GM12878 (cell line): Measurements from ENCODE around the gene LRRC70. TPM values are rescaled to one million over a fixed set of nuclear protein-coding genes. Genes with fewer than 3 reads are reported as not detected.

Source experiments
- ATAC-seq: fragments of 200-7000 bp; cut with Tn5 transposase; 3 replicates; pipeline ENCODE4 v1.9.1; 2020; ENCODE audit warnings: mild to moderate bottlenecking, moderate library complexity
- BruUV-seq: library from RNA; stranded (reverse); fragments of 400-500 nt; replicated peaks from 2 replicates; lab custom pipeline; 2021; lab: Mats Ljungman, UMichigan
- CTCF ChIA-PET: fragments of 300-600 bp; sonication (Branson Sonifier 250); formaldehyde crosslinking; extraction: SDS; loops from one replicate; lab custom pipeline; 2021; ENCODE audit warnings: inconsistent platforms; lab: Yijun Ruan, JAX
- POLR2A ChIA-PET: fragments of 350-600 bp; formaldehyde crosslinking; extraction: SDS; loops from one replicate; lab custom pipeline; 2021; ENCODE audit warnings: inconsistent platforms; lab: Charles Lee
- RAD21 ChIA-PET: fragments of 300-600 bp; sonication (Branson Sonifier 250); formaldehyde crosslinking; loops from one replicate; lab custom pipeline; 2023; ENCODE audit warnings: antibody characterized with exemption; ENCODE audit not compliant: unreplicated experiment; lab: Charles Lee
- SMC1A ChIA-PET: fragments of 300-600 bp; sonication (Branson Sonifier 250); formaldehyde crosslinking; loops from one replicate; lab custom pipeline; 2023; ENCODE audit not compliant: unreplicated experiment, uncharacterized antibody; lab: Charles Lee
- DNase-seq: peaks from one replicate; pipeline ENCODE4 v3.0.0-alpha.2; 2011; ENCODE audit warnings: low read depth, low spot score
- FAIRE-seq: peaks from 3 replicates; lab custom pipeline; 2011; peaks lifted over from hg19 to GRCh38; lab: Jason Lieb, UNC
- H2AFZ ChIP-seq: 2 replicates; pipeline ENCODE4 v1.6.0; 2011; ENCODE audit warnings: low read depth, low read length, control low read depth; ENCODE audit not compliant: control insufficient read depth
- H3K27ac ChIP-seq: 2 replicates; pipeline ENCODE4 v1.5.1; 2011; ENCODE audit warnings: control low read depth; ENCODE audit not compliant: control insufficient read depth, insufficient read depth
- H3K27me3 ChIP-seq, 2 experiments: replicated peaks in 1 of 2; 2 replicates each; pipeline versions ENCODE4 v1.6.0 to v1.6.1; 2011; ENCODE audit warnings: low read length in 1 of 2; ENCODE audit not compliant: control insufficient read depth in 2 of 2, insufficient read depth in 2 of 2
- H3K36me3 ChIP-seq, 2 experiments: 2 replicates each; pipeline ENCODE4 v1.5.1; 2011; ENCODE audit warnings: low read length in 1 of 2; ENCODE audit not compliant: control insufficient read depth in 2 of 2, insufficient read depth in 2 of 2
- H3K4me1 ChIP-seq: 2 replicates; pipeline ENCODE4 v1.6.1; 2011; ENCODE audit warnings: mild to moderate bottlenecking, low read length, moderate library complexity, mixed read lengths; ENCODE audit not compliant: control insufficient read depth, insufficient read depth
- H3K4me2 ChIP-seq: 2 replicates; pipeline ENCODE4 v1.6.0; 2011; ENCODE audit warnings: control low read depth; ENCODE audit not compliant: control insufficient read depth, insufficient read depth
- H3K4me3 ChIP-seq: fragments of 200-600 bp; sonication (generic); 2 replicates; pipeline ENCODE4 v1.5.1; 2016
- H3K79me2 ChIP-seq: 2 replicates; pipeline ENCODE4 v1.6.0; 2011; ENCODE audit warnings: low read length; ENCODE audit not compliant: control insufficient read depth, insufficient read depth
- H3K9ac ChIP-seq: 2 replicates; pipeline ENCODE4 v1.8.0; 2011; ENCODE audit warnings: low read length, control low read depth, mixed read lengths; ENCODE audit not compliant: control insufficient read depth, insufficient read depth
- H3K9me3 ChIP-seq: replicated peaks from 3 replicates; pipeline ENCODE4 v1.5.1; 2011; ENCODE audit warnings: mild to moderate bottlenecking, low read length; ENCODE audit not compliant: control insufficient read depth, insufficient read depth
- H4K20me1 ChIP-seq: 2 replicates; pipeline ENCODE4 v1.6.0; 2011; ENCODE audit not compliant: control insufficient read depth, insufficient read depth
- CBX3 ChIP-seq: fragments of 200-600 bp; sonication (generic); IDR thresholded peaks from 2 replicates; pipeline ENCODE4 v1.6.1; 2016; ENCODE audit warnings: low read depth, borderline replicate concordance
- MXI1 ChIP-seq: fragments of 150-350 bp; IDR thresholded peaks from 2 replicates; pipeline ENCODE4 v1.6.1; 2011; ENCODE audit warnings: low read depth, mild to moderate bottlenecking, inconsistent platforms, low read length, improper control_type of control experiment
- NFXL1 ChIP-seq: fragments of 450-650 bp; IDR thresholded peaks from 2 replicates; pipeline ENCODE4 v1.6.1; 2017; ENCODE audit warnings: antibody characterized with exemption, mild to moderate bottlenecking, borderline replicate concordance
- NFYA ChIP-seq: IDR thresholded peaks from 2 replicates; pipeline ENCODE4 v1.6.1; 2011; ENCODE audit warnings: low read depth, mild to moderate bottlenecking, low read length, improper control_type of control experiment, borderline replicate concordance
- NKRF ChIP-seq: fragments of 450-650 bp; conservative IDR thresholded peaks from 2 replicates; pipeline ENCODE4 v1.6.1; 2017; ENCODE audit warnings: mild to moderate bottlenecking, moderate library complexity
- NR2C1 ChIP-seq: fragments of 450-650 bp; IDR thresholded peaks from 2 replicates; pipeline ENCODE4 v1.6.1; 2017; ENCODE audit warnings: antibody characterized with exemption, mild to moderate bottlenecking, moderate library complexity
- NR2C2 ChIP-seq: IDR thresholded peaks from 2 replicates; pipeline ENCODE4 v1.6.1; 2011; ENCODE audit warnings: borderline replicate concordance, low read depth; ENCODE audit not compliant: control insufficient read depth, insufficient read length
- RELA ChIP-seq: fragments of 450-650 bp; IDR thresholded peaks from 2 replicates; pipeline ENCODE4 v1.8.0; 2014; ENCODE audit warnings: borderline replicate concordance; ENCODE audit not compliant: partially characterized antibody
- REST ChIP-seq: IDR thresholded peaks from 2 replicates; pipeline ENCODE4 v1.6.1; 2012; ENCODE audit warnings: mild to moderate bottlenecking, low read depth, low read length
- SUPT20H ChIP-seq: IDR thresholded peaks from 2 replicates; pipeline ENCODE4 v1.6.1; 2011; ENCODE audit warnings: low read depth, mild to moderate bottlenecking, low read length, moderate library complexity, borderline replicate concordance; ENCODE audit not compliant: control insufficient read depth
- TAF1 ChIP-seq: IDR thresholded peaks from 2 replicates; pipeline ENCODE4 v1.6.1; 2011; ENCODE audit warnings: mild to moderate bottlenecking, low read depth, low read length, borderline replicate concordance
- USF1 ChIP-seq: IDR thresholded peaks from 2 replicates; pipeline ENCODE4 v1.6.1; 2011; ENCODE audit warnings: borderline replicate concordance, low read depth, mild to moderate bottlenecking, moderate library complexity, mixed read lengths, low read length; ENCODE audit not compliant: insufficient read depth; ENCODE audit errors: extremely low read length
- ZNF687 ChIP-seq: fragments of 450-650 bp; IDR thresholded peaks from 2 replicates; pipeline ENCODE4 v1.6.1; 2017; ENCODE audit warnings: mild to moderate bottlenecking, moderate library complexity
- WGBS: methylation state at CpG from one replicate; pipeline ENCODE4 v1.1.6; 2016; ENCODE audit warnings: low lambda C conversion rate; ENCODE audit not compliant: insufficient replicate concordance, insufficient coverage; ENCODE audit errors: missing lambda C conversion rate; 5-methylcytosine and 5-hydroxymethylcytosine counted together
- in situ Hi-C: fragments of 300-500 bp; cut with MboI; formaldehyde crosslinking; loops from 9 replicates; pipeline ENCODE4 v1.14.3; 2018; ENCODE audit warnings: mixed read lengths
- intact Hi-C: fragments of 100-400 bp; cut with micrococcal nuclease; formaldehyde crosslinking; loops from one replicate; pipeline ENCODE4 v1.14.2; 2022; ENCODE audit not compliant: unreplicated experiment
- polyA plus RNA-seq, 11 experiments: library from polyadenylated mRNA; depleted of rRNA in 4 of 11; unstranded in 6 of 11; stranded (reverse) in 5 of 11; fragments of >200 nt; fragmentation: Nextera tagmentation in 4 of 11; fragmentation: Illumina TruSeq in 1 of 11; extraction: Ambion mirVana in 4 of 11; extraction: Trizol in 1 of 11; gene quantifications; 1 replicate in 1 of 11; 2 replicates in 10 of 11; pipeline versions ENCODE4 v1.2.1 to v1.2.3, GENCODE V29; 2011 to 2016; ENCODE audit warnings: inconsistent platforms in 2 of 11, missing spikeins in 2 of 11, low read depth in 1 of 11
- total RNA-seq, 4 experiments: library from RNA; depleted of rRNA in 3 of 4; stranded (reverse); fragments of >200 nt in 3 of 4; fragmentation: Illumina TruSeq in 1 of 4; extraction: Trizol in 1 of 4; gene quantifications; 2 replicates each; pipeline versions ENCODE4 v1.2.1 to v1.2.3, GENCODE V29; 2013 to 2021

The LRRC70 gene
- total and polyA plus RNA-seq, 10 of the 15 experiments (the other 5 are each of a cell fraction or from before 2014, with no cell fraction given) = 0.35 to 1.5 (median 0.84) TPM

GRCh38 chr5:62627121-62627520, 48.5 kb downstream of the LRRC70 start:
- H3K27ac ChIP-seq = no peak overlapping the region
- H4K20me1 ChIP-seq = no peaks in the 10 kb centered on the region
- H3K4me1 ChIP-seq = no peaks in the 10 kb centered on the region
- in situ Hi-C loops (no loop called here), intact Hi-C loops (no loop called here)
- FAIRE-seq = no peak
- ChIA-PET SMC1A (interaction anchor here (0.7 to 0.9 kb wide), 2 partner anchors 44 to 56 kb away, joined by 3 read pairs; no protein-coding TSS in a partner anchor), RAD21 (no interaction called here), POLR2A (no interaction called here), CTCF (no interaction called here)
- no peak overlapping the region for H2AFZ ChIP-seq
- H3K27me3 ChIP-seq = no peaks in the 10 kb centered on the region
- BruUV-seq = no TSS peak
- WGBS = 94% methylated on average over 3 of the region's 3 CpGs
- H3K4me3 ChIP-seq = no peak overlapping the region
- H3K36me3 ChIP-seq = peaks cover 1 to 2% of the 10 kb centered on the region in 2 experiments; a peak in 2 of 4 replicates
- H3K79me2 ChIP-seq = no peaks in the 10 kb centered on the region
- H3K4me2 ChIP-seq = no peak overlapping the region
- no peak for DNase-seq
- H3K9me3 ChIP-seq = no peaks in the 10 kb centered on the region
- no peak overlapping the region for H3K9ac ChIP-seq
- no peak for ATAC-seq
- TF ChIP-seq CBX3 = no peak
- TF ChIP-seq NR2C2 = no peak
- TF ChIP-seq NR2C1 = no peak
- no peak for TF ChIP-seq NKRF
- no peak for TF ChIP-seq NFYA
- TF ChIP-seq USF1 = no peak
- TF ChIP-seq MXI1 = no peak
- no peak for TF ChIP-seq RELA
- no peak for TF ChIP-seq NFXL1
- TF ChIP-seq SUPT20H = no peak
- no peak for TF ChIP-seq REST
- no peak for TF ChIP-seq TAF1
- TF ChIP-seq ZNF687 = no peak
